ENCODE results near the gene KCTD16.

DNA sequence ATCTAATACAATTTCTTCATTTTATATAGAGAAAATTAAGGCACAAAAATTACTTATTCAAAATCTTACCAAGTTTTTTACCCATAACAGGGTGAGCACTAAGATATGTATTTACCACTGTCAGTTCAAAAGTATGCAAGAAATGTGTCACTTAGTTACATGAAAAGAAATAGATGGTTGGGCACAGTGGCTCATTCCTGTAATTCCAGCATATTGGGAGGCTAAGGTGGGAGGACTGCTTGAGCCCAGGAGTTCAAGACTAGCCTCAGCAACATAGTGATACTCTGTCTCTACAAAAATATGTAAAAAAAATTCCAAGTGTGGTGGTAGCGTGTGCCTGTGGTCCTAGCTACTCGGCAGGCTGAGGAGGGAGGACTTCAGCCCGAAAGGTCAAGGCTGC lies 19.6 kb upstream of the KCTD16 start:
- TF ChIP-seq POLR2A (IDR thresholded peaks at IDR 0.05) = no peak
- TF ChIP-seq, protein P1, sequence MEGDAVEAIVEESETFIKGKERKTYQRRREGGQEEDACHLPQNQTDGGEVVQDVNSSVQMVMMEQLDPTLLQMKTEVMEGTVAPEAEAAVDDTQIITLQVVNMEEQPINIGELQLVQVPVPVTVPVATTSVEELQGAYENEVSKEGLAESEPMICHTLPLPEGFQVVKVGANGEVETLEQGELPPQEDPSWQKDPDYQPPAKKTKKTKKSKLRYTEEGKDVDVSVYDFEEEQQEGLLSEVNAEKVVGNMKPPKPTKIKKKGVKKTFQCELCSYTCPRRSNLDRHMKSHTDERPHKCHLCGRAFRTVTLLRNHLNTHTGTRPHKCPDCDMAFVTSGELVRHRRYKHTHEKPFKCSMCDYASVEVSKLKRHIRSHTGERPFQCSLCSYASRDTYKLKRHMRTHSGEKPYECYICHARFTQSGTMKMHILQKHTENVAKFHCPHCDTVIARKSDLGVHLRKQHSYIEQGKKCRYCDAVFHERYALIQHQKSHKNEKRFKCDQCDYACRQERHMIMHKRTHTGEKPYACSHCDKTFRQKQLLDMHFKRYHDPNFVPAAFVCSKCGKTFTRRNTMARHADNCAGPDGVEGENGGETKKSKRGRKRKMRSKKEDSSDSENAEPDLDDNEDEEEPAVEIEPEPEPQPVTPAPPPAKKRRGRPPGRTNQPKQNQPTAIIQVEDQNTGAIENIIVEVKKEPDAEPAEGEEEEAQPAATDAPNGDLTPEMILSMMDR (IDR thresholded peaks at IDR 0.05) = no peak

Data from heart left ventricle (tissue), 13 donors.